HL-60 (cell line): ENCODE data around the gene ASTN2.
"Not testable (repeated sequence)": the region's sequence is repeated elsewhere in the genome, so short reads cannot be mapped to it uniquely, and the experiment has no call there.

ENCODE experiments used
- DNase-seq, 2 experiments: peaks; one replicate each; pipeline ENCODE4 v3.0.0-alpha.2; 2010 to 2020; ENCODE audit warnings: low read depth in 1 of 2, low spot score in 1 of 2
- H3K27ac ChIP-seq: fragments of 250-450 bp; sonication (Bioruptor Pico); replicated peaks from 2 replicates; pipeline ENCODE4 v1.5.1; 2020; ENCODE audit warnings: mild to moderate bottlenecking, moderate library complexity
- H3K27me3 ChIP-seq: fragments of 250-450 bp; sonication (Bioruptor Pico); 2 replicates; pipeline ENCODE4 v1.5.1; 2021; ENCODE audit warnings: mild to moderate bottlenecking, moderate library complexity; ENCODE audit not compliant: insufficient read depth, poor library complexity, severe bottlenecking
- H3K4me3 ChIP-seq: replicated peaks from 2 replicates; pipeline ENCODE4 v1.5.1; 2011; ENCODE audit warnings: mild to moderate bottlenecking, control low read depth, low read length; ENCODE audit not compliant: insufficient read depth
- CTCF ChIP-seq: IDR thresholded peaks from one replicate; pipeline ENCODE4 v1.5.1; 2011; ENCODE audit warnings: low read length, control low read depth, inconsistent platforms; ENCODE audit not compliant: insufficient read depth
- GABPA ChIP-seq: IDR thresholded peaks from 2 replicates; pipeline ENCODE4 v1.6.1; 2012; ENCODE audit warnings: low read depth
- POLR2AphosphoS5 ChIP-seq: IDR thresholded peaks from 2 replicates; pipeline ENCODE4 v1.6.1; 2012; ENCODE audit warnings: low read depth
- REST ChIP-seq: IDR thresholded peaks from 2 replicates; pipeline ENCODE4 v1.6.1; 2012; ENCODE audit warnings: low read depth; ENCODE audit not compliant: insufficient replicate concordance
- SPI1 ChIP-seq: IDR thresholded peaks from 2 replicates; pipeline ENCODE4 v1.6.1; 2012; ENCODE audit warnings: low read depth, mild to moderate bottlenecking, borderline replicate concordance

Gene ASTN2

GRCh38 chr9:117073539-117074341 is 341.1 kb downstream of the ASTN2 start:
- H3K27me3 ChIP-seq = no peaks in the 10 kb centered on the region
- TF ChIP-seq POLR2AphosphoS5 (no peak), CTCF (no peak), SPI1 (no peak), REST (no peak), GABPA (no peak)
- no peak overlapping the region for H3K27ac ChIP-seq
- DNase-seq = no peak
- H3K4me3 ChIP-seq = no peak overlapping the region

- no peak for DNase-seq
- TF ChIP-seq SPI1 (no peak), REST (no peak), GABPA (no peak), POLR2AphosphoS5 (no peak), CTCF (no peak)
- H3K4me3 ChIP-seq = no peak overlapping the region
- H3K27me3 ChIP-seq = no peaks in the 10 kb centered on the region
- no peak overlapping the region for H3K27ac ChIP-seq
Observed at GRCh38 chr9:117073071-117073470, 341.8 kb downstream of the ASTN2 start.

GRCh38 chr9:117072216-117072615 is 342.6 kb downstream of the ASTN2 start:
- Histone ChIP-seq H3K4me3 (no peak overlapping the region), H3K27ac (no peak overlapping the region), H3K27me3 (no peaks in the 10 kb centered on the region)
- no peak for DNase-seq
- TF ChIP-seq SPI1 (no peak), GABPA (no peak), REST (no peak), POLR2AphosphoS5 (no peak), CTCF (no peak)

GRCh38 chr9:117071673-117072207 is 343.1 kb downstream of the ASTN2 start:
- H3K4me3 ChIP-seq, DNase-seq, H3K27ac ChIP-seq, H3K27me3 ChIP-seq: not testable (repeated sequence)
